HepG2 (cell line): Measurements from ENCODE around the gene CXCL9. TPM values are rescaled to one million over a fixed set of nuclear protein-coding genes. Genes with fewer than 3 reads are reported as not detected.

ENCODE experiments used
- ATAC-seq: fragments of 200-7000 bp; cut with Tn5 transposase; 3 replicates; pipeline ENCODE4 v1.9.1; 2020; ENCODE audit warnings: mild to moderate bottlenecking, moderate library complexity
- BruUV-seq: library from RNA; stranded (reverse); fragments of 400-500 nt; replicated peaks from 2 replicates; lab custom pipeline; 2021; lab: Mats Ljungman, UMichigan
- CTCF ChIA-PET: fragments of 300-600 bp; formaldehyde crosslinking; extraction: SDS; loops from one replicate; lab custom pipeline; 2021; ENCODE audit warnings: low total read pairs, inconsistent platforms, low intra/inter-chr PET ratio; lab: Yijun Ruan, JAX
- POLR2A ChIA-PET: fragments of 350-600 bp; sonication (Branson Sonifier 250); formaldehyde crosslinking; loops from one replicate; lab custom pipeline; 2020; ENCODE audit warnings: antibody characterized with exemption, inconsistent platforms; lab: Yijun Ruan, JAX
- DNase-seq: peaks from one replicate; pipeline ENCODE4 v3.0.0-alpha.2; 2015; ENCODE audit warnings: low spot score
- FAIRE-seq: peaks from 3 replicates; lab custom pipeline; 2011; peaks lifted over from hg19 to GRCh38; lab: Jason Lieb, UNC
- H2AFZ ChIP-seq: one replicate; pipeline ENCODE4 v1.6.1; 2011; ENCODE audit warnings: low read length, inconsistent platforms
- H3K27ac ChIP-seq: fragments of 300-600 bp; 3 replicates; pipeline ENCODE4 v1.8.0; 2011; ENCODE audit warnings: mixed run types, mild to moderate bottlenecking, mixed read lengths, low read length, inconsistent platforms; ENCODE audit not compliant: insufficient read depth; ENCODE audit errors: extremely low read length
- H3K27me3 ChIP-seq, 2 experiments: fragments of 200-600 bp in 1 of 2; 2 replicates in 1 of 2; 3 replicates in 1 of 2; pipeline versions ENCODE4 v1.6.0 to v1.8.0; 2011; ENCODE audit warnings: low read length in 2 of 2, mild to moderate bottlenecking in 2 of 2, moderate library complexity in 2 of 2, inconsistent platforms in 1 of 2; ENCODE audit not compliant: insufficient read depth in 2 of 2, control insufficient read depth in 1 of 2
- H3K36me3 ChIP-seq, 2 experiments: fragments of 200-600 bp in 1 of 2; replicated peaks in 1 of 2; 2 replicates in 1 of 2; 3 replicates in 1 of 2; pipeline versions ENCODE4 v1.5.1 to v1.8.0; 2011; ENCODE audit warnings: low read length in 2 of 2, inconsistent platforms in 1 of 2; ENCODE audit not compliant: insufficient read depth in 2 of 2, control insufficient read depth in 1 of 2
- H3K4me1 ChIP-seq: 2 replicates; pipeline ENCODE4 v1.5.1; 2012; ENCODE audit warnings: low read length, inconsistent platforms; ENCODE audit not compliant: insufficient read depth
- H3K4me2 ChIP-seq: 2 replicates; pipeline ENCODE4 v1.6.0; 2011; ENCODE audit warnings: low read depth, low read length, inconsistent platforms
- H3K4me3 ChIP-seq, 3 experiments: fragments of 200-600 bp in 1 of 3; sonication (generic), shearing (Covaris generic) in 1 of 3; replicated peaks in 1 of 3; 2 replicates each; pipeline ENCODE4 v1.5.1; 2011 to 2016; ENCODE audit warnings: low read length in 3 of 3, inconsistent platforms in 2 of 3, low read depth in 2 of 3, mild to moderate bottlenecking in 2 of 3, control low read depth in 1 of 3, mixed read lengths in 1 of 3; ENCODE audit not compliant: insufficient read depth in 1 of 3
- H3K79me2 ChIP-seq: one replicate; pipeline ENCODE4 v1.6.1; 2011; ENCODE audit warnings: low read length, inconsistent platforms; ENCODE audit not compliant: insufficient read depth
- H3K9ac ChIP-seq: 2 replicates; pipeline ENCODE4 v1.6.0; 2011; ENCODE audit warnings: mild to moderate bottlenecking, low read depth, low read length, inconsistent platforms; ENCODE audit not compliant: insufficient read depth
- H3K9me3 ChIP-seq: 2 replicates; pipeline ENCODE4 v1.5.1; 2012; ENCODE audit warnings: mild to moderate bottlenecking, low read length
- H4K20me1 ChIP-seq: 2 replicates; pipeline ENCODE4 v1.6.0; 2011; ENCODE audit warnings: inconsistent platforms, mild to moderate bottlenecking, low read length, moderate library complexity; ENCODE audit not compliant: insufficient read depth
- JUNB ChIP-seq: sonication (generic); formaldehyde crosslinking; IDR thresholded peaks from 2 replicates; pipeline ENCODE4 v1.8.0; 2022; ENCODE audit warnings: missing genetic modification reagents, mild to moderate bottlenecking, borderline replicate concordance
- MAFK ChIP-seq, 2 experiments: IDR thresholded peaks in 1 of 2; conservative IDR thresholded peaks in 1 of 2; 2 replicates each; pipeline ENCODE4 v1.6.1; 2011; ENCODE audit warnings: improper control_type of control experiment in 2 of 2, low read length in 2 of 2
- SMARCC2 ChIP-seq: fragments of 450-650 bp; IDR thresholded peaks from 2 replicates; pipeline ENCODE4 v1.6.1; 2017; ENCODE audit warnings: antibody characterized with exemption, mild to moderate bottlenecking
- TCF7L2 ChIP-seq: IDR thresholded peaks from 2 replicates; pipeline ENCODE4 v1.6.1; 2011; ENCODE audit warnings: mild to moderate bottlenecking, low read depth, low read length, moderate library complexity
- ZBTB20 ChIP-seq: sonication (generic); formaldehyde crosslinking; IDR thresholded peaks from 2 replicates; pipeline ENCODE4 v1.8.1; 2023; ENCODE audit warnings: missing genetic modification reagents, low read depth, mild to moderate bottlenecking, borderline replicate concordance
- ZNF224 ChIP-seq: sonication (generic); formaldehyde crosslinking; IDR thresholded peaks from 2 replicates; pipeline ENCODE4 v1.5.0; 2020; ENCODE audit warnings: mild to moderate bottlenecking, missing genetic modification reagents
- ZNF557 ChIP-seq: sonication (generic); formaldehyde crosslinking; IDR thresholded peaks from 2 replicates; pipeline ENCODE4 v1.4.0; 2020; ENCODE audit warnings: missing genetic modification reagents
- WGBS: methylation state at CpG from one replicate; pipeline ENCODE4 v1.1.6; 2017; ENCODE audit warnings: low lambda C conversion rate; 5-methylcytosine and 5-hydroxymethylcytosine counted together
- in situ Hi-C: cut with HindIII; loops from 2 replicates; pipeline ENCODE4 v1.10.0; 2017; ENCODE audit warnings: low pct_unique_long_range_greater_than_20kb; ENCODE audit not compliant: extremely low pct_ligation_motif_present
- intact Hi-C: fragments of 100-400 bp; cut with micrococcal nuclease; formaldehyde crosslinking; loops from one replicate; pipeline ENCODE4 v1.10.0; 2022; ENCODE audit not compliant: unreplicated experiment
- polyA plus RNA-seq, 8 experiments: library from polyadenylated mRNA; depleted of rRNA in 3 of 8; stranded (reverse) in 7 of 8; unstranded in 1 of 8; fragments of >200 nt; fragmentation: Illumina TruSeq in 4 of 8; extraction: Trizol in 4 of 8; gene quantifications; 2 replicates each; pipeline versions ENCODE4 v1.2.1 to v1.2.3, GENCODE V29; 2011 to 2016; ENCODE audit warnings: low read depth in 4 of 8, missing spikeins in 1 of 8, mixed read lengths in 1 of 8; ENCODE audit not compliant: insufficient read depth in 1 of 8
- total RNA-seq, 5 experiments: library from RNA; depleted of rRNA; stranded (reverse); fragments of >200 nt; fragmentation: Illumina TruSeq; extraction: Trizol; gene quantifications; 2 replicates each; pipeline ENCODE4 v1.2.3, GENCODE V29; 2016; ENCODE audit warnings: low read depth in 1 of 5
- TF ChIP-seq, protein P1 (sequence below): sonication (generic); formaldehyde crosslinking; conservative IDR thresholded peaks from 2 replicates; pipeline ENCODE4 v1.8.1; 2023; ENCODE audit warnings: missing genetic modification reagents
- TF ChIP-seq, protein P2 (sequence below): sonication (generic); formaldehyde crosslinking; IDR thresholded peaks from 2 replicates; pipeline ENCODE4 v1.9.0; 2021; ENCODE audit warnings: mild to moderate bottlenecking, missing genetic modification reagents
- TF ChIP-seq, protein P3 (sequence below): sonication (generic); formaldehyde crosslinking; IDR thresholded peaks from 2 replicates; pipeline ENCODE4 v1.8.0; 2022; ENCODE audit warnings: mild to moderate bottlenecking, missing genetic modification reagents, moderate library complexity

Gene CXCL9
- total and polyA plus RNA-seq, 2 of the 13 experiments (the other 11 are each of a cell fraction or from before 2014, with no cell fraction given) = not detected

GRCh38 chr4:76016393-76016792 lies 9.1 kb upstream of the CXCL9 start:
- DNase-seq (no peak), FAIRE-seq (no peak), ATAC-seq (no peak)
- Histone ChIP-seq H3K4me1 (no peaks in the 10 kb centered on the region), H4K20me1 (no peaks in the 10 kb centered on the region), H3K79me2 (no peaks in the 10 kb centered on the region), H2AFZ (no peak overlapping the region), H3K4me2 (no peak overlapping the region), H3K9me3 (no peaks in the 10 kb centered on the region), H3K27ac (no peak overlapping the region), H3K9ac (no peak overlapping the region), H3K27me3 (no peaks in the 10 kb centered on the region; a peak in 1 of 5 replicates), H3K4me3 (no peak overlapping the region), H3K36me3 (no peaks in the 10 kb centered on the region)
- 55% methylated on average over 2 of the region's 2 CpGs for WGBS
- ChIA-PET POLR2A (no interaction called here), CTCF (no interaction called here)
- in situ Hi-C loops = no loop called here
- no TSS peak for BruUV-seq
- intact Hi-C loops = no loop called here
- TF ChIP-seq MAFK (conservative IDR thresholded peaks at IDR 0.05 in 1 of 2, IDR thresholded peaks at IDR 0.05 in 1 of 2; ENCODE audit: low read length in 2 of 2) = 0 out of 4 replicates have a peak, but pooled peaks have one; percentile 9 to 13
- TF ChIP-seq, protein P1, sequence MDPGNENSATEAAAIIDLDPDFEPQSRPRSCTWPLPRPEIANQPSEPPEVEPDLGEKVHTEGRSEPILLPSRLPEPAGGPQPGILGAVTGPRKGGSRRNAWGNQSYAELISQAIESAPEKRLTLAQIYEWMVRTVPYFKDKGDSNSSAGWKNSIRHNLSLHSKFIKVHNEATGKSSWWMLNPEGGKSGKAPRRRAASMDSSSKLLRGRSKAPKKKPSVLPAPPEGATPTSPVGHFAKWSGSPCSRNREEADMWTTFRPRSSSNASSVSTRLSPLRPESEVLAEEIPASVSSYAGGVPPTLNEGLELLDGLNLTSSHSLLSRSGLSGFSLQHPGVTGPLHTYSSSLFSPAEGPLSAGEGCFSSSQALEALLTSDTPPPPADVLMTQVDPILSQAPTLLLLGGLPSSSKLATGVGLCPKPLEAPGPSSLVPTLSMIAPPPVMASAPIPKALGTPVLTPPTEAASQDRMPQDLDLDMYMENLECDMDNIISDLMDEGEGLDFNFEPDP (CRISPR knock-in tag) = no peak

DNA sequence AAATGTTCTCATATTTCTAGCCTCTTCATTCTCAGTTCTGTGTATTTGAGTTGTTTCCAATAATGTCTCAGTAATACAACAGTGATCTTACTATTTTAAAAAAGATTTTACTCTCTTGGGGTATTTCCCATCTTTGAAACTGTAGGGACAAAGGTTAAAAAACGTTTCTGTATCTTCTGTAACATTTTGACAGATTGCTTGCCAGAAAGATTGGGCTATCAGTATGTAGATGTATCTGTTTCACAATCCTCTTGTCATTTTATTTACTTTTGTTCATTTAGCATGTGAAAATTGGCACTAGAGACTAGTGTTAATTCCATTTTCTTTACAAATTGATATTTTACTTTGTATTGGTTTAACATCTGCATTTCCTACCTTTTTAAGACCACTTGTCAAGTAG lies 6.2 kb upstream of the CXCL9 start:
- BruUV-seq = no TSS peak
- WGBS = 0% methylated on average over 1 of the region's 1 CpG
- CTCF ChIA-PET = no interaction called here
- TF ChIP-seq SMARCC2 (no peak), ZBTB20 (CRISPR knock-in tag) (no peak), JUNB (CRISPR knock-in tag) (no peak), ZNF557 (CRISPR knock-in tag) (no peak), TCF7L2 (no peak), ZNF224 (no peak)
- TF ChIP-seq, protein P2, sequence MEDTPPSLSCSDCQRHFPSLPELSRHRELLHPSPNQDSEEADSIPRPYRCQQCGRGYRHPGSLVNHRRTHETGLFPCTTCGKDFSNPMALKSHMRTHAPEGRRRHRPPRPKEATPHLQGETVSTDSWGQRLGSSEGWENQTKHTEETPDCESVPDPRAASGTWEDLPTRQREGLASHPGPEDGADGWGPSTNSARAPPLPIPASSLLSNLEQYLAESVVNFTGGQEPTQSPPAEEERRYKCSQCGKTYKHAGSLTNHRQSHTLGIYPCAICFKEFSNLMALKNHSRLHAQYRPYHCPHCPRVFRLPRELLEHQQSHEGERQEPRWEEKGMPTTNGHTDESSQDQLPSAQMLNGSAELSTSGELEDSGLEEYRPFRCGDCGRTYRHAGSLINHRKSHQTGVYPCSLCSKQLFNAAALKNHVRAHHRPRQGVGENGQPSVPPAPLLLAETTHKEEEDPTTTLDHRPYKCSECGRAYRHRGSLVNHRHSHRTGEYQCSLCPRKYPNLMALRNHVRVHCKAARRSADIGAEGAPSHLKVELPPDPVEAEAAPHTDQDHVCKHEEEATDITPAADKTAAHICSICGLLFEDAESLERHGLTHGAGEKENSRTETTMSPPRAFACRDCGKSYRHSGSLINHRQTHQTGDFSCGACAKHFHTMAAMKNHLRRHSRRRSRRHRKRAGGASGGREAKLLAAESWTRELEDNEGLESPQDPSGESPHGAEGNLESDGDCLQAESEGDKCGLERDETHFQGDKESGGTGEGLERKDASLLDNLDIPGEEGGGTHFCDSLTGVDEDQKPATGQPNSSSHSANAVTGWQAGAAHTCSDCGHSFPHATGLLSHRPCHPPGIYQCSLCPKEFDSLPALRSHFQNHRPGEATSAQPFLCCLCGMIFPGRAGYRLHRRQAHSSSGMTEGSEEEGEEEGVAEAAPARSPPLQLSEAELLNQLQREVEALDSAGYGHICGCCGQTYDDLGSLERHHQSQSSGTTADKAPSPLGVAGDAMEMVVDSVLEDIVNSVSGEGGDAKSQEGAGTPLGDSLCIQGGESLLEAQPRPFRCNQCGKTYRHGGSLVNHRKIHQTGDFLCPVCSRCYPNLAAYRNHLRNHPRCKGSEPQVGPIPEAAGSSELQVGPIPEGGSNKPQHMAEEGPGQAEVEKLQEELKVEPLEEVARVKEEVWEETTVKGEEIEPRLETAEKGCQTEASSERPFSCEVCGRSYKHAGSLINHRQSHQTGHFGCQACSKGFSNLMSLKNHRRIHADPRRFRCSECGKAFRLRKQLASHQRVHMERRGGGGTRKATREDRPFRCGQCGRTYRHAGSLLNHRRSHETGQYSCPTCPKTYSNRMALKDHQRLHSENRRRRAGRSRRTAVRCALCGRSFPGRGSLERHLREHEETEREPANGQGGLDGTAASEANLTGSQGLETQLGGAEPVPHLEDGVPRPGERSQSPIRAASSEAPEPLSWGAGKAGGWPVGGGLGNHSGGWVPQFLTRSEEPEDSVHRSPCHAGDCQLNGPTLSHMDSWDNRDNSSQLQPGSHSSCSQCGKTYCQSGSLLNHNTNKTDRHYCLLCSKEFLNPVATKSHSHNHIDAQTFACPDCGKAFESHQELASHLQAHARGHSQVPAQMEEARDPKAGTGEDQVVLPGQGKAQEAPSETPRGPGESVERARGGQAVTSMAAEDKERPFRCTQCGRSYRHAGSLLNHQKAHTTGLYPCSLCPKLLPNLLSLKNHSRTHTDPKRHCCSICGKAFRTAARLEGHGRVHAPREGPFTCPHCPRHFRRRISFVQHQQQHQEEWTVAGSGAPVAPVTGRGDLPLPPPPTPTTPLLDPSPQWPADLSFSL (CRISPR knock-in tag) = no peak
- TF ChIP-seq, protein P3, sequence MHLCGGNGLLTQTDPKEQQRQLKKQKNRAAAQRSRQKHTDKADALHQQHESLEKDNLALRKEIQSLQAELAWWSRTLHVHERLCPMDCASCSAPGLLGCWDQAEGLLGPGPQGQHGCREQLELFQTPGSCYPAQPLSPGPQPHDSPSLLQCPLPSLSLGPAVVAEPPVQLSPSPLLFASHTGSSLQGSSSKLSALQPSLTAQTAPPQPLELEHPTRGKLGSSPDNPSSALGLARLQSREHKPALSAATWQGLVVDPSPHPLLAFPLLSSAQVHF (CRISPR knock-in tag) = no peak

More for the DNA sequence above, 6.2 kb upstream of the CXCL9 start:
- no peak overlapping the region for H3K4me2 ChIP-seq
- H3K4me1 ChIP-seq = no peaks in the 10 kb centered on the region
- no peak for DNase-seq
- no peaks in the 10 kb centered on the region for H4K20me1 ChIP-seq
- H3K27me3 ChIP-seq = no peaks in the 10 kb centered on the region; a peak in 1 of 5 replicates
- no peak for ATAC-seq
- POLR2A ChIA-PET = no interaction called here
- H3K9ac ChIP-seq = no peak overlapping the region
- H2AFZ ChIP-seq = no peak overlapping the region
- H3K9me3 ChIP-seq = no peaks in the 10 kb centered on the region
- intact Hi-C loops = no loop called here
- no peak overlapping the region for H3K27ac ChIP-seq
- FAIRE-seq = no peak
- H3K4me3 ChIP-seq = no peak overlapping the region
- no peaks in the 10 kb centered on the region for H3K36me3 ChIP-seq
- no peaks in the 10 kb centered on the region for H3K79me2 ChIP-seq
- in situ Hi-C loops = no loop called here
